HPDE6-E6E7 (cell line): Measurements from ENCODE around the gene SGK2.

ENCODE experiments used
- DNase-seq: peaks from one replicate; pipeline ENCODE4 v3.0.0; 2011; ENCODE audit warnings: missing footprints; ENCODE audit errors: extremely low spot score

The SGK2 gene

GRCh38 chr20:43536041-43536816 is 22.6 kb upstream of the SGK2 start:
- DNase-seq = no peak

- no peak for DNase-seq
Measured at GRCh38 chr20:43536817-43537440, 21.9 kb upstream of the SGK2 start.

GRCh38 chr20:43537921-43538877 is 20.6 kb upstream of the SGK2 start:
- peak; percentile 68 for DNase-seq

GRCh38 chr20:43538878-43539700 is 19.7 kb upstream of the SGK2 start:
- DNase-seq = no peak

- DNase-seq = no peak
Measured at GRCh38 chr20:43539975-43540672, 18.7 kb upstream of the SGK2 start.

- no peak for DNase-seq
Measured at GRCh38 chr20:43540673-43541060, 18.2 kb upstream of the SGK2 start.

- no peak for DNase-seq
Measured at GRCh38 chr20:43541214-43541613, 17.6 kb upstream of the SGK2 start.

- DNase-seq = no peak
Measured at GRCh38 chr20:43542161-43542560, 16.7 kb upstream of the SGK2 start.

- DNase-seq = no peak
Measured at GRCh38 chr20:43542674-43543073, 16.2 kb upstream of the SGK2 start.

- DNase-seq = no peak
Measured at GRCh38 chr20:43543138-43543537, 15.7 kb upstream of the SGK2 start.

GRCh38 chr20:43544501-43544900 is 14.3 kb upstream of the SGK2 start:
- no peak for DNase-seq

- DNase-seq = no peak
Measured at GRCh38 chr20:43545837-43546578, 12.8 kb upstream of the SGK2 start.

- DNase-seq = no peak
Measured at GRCh38 chr20:43548273-43548880, 10.4 kb upstream of the SGK2 start.

- no peak for DNase-seq
Measured at GRCh38 chr20:43549416-43550065, 9.3 kb upstream of the SGK2 start.

GRCh38 chr20:43550456-43550855 is 8.4 kb upstream of the SGK2 start:
- DNase-seq = no peak

- DNase-seq = no peak
Measured at GRCh38 chr20:43554369-43554768, 4.5 kb upstream of the SGK2 start.

GRCh38 chr20:43559147-43559987 is 540 bp downstream of the SGK2 start:
- DNase-seq = no peak

GRCh38 chr20:43560974-43561373 is 2.1 kb downstream of the SGK2 start:
- DNase-seq = no peak
